ENCODE data around the gene KCNJ3.
A peak's percentile ranks its signal among the peaks of the same experiment; 100 is the strongest.

The KCNJ3 gene

GRCh38 chr2:154698296-154698720, at the start of gene KCNJ3:
Gene KCNJ3, plus strand, starts transcription at chr2:154698695. Its CDS starts 81 bp downstream, at chr2:154698776.
- Histone ChIP-seq H3K9ac (ENCODE audit: insufficient read length) (no peak within 1 kb of the TSS), H3K4me3 (peak within 1 kb of the TSS; percentile 32; the same call in 1 of the 2 replicates), H3K9me3 (ENCODE audit: low read depth, low read length) (no peaks in the 10 kb centered on the region), H3K27ac (no peak within 1 kb of the TSS), H3K36me3 (ENCODE audit: insufficient read depth, low read length) (no peaks in the 10 kb centered on the region)
- no peak for DNase-seq (ENCODE audit: low read depth, low spot score)
- TF ChIP-seq FOXP2 (optimal IDR thresholded peaks at IDR 0.05; ENCODE audit: control extremely low read depth, extremely low read length, insufficient read depth) (no peak), EZH2 (IDR thresholded peaks at IDR 0.05) (no peak), POLR2AphosphoS5 (IDR thresholded peaks at IDR 0.05; ENCODE audit: borderline replicate concordance, low read depth, low read length) (no peak)

GRCh38 chr2:154655499-154655898, 43.0 kb upstream of the KCNJ3 start:
- no peak for DNase-seq (ENCODE audit: low read depth, low spot score)
- no peaks in the 10 kb centered on the region for H3K36me3 ChIP-seq (ENCODE audit: insufficient read depth, low read length)
- H3K9me3 ChIP-seq (ENCODE audit: low read depth, low read length) = no peaks in the 10 kb centered on the region
- H3K9ac ChIP-seq (ENCODE audit: insufficient read length) = no peak overlapping the region
- H3K4me3 ChIP-seq = no peak overlapping the region
- 0 out of 2 replicates have a peak overlapping the region, but pooled peaks have one; percentile 46 for H3K27ac ChIP-seq
- TF ChIP-seq EZH2 (IDR thresholded peaks at IDR 0.05) = no peak
- no peak for TF ChIP-seq FOXP2 (optimal IDR thresholded peaks at IDR 0.05; ENCODE audit: control extremely low read depth, extremely low read length, insufficient read depth)
- TF ChIP-seq POLR2AphosphoS5 (IDR thresholded peaks at IDR 0.05; ENCODE audit: borderline replicate concordance, low read depth, low read length) = no peak

- Histone ChIP-seq H3K27ac (no peak overlapping the region), H3K4me3 (no peak overlapping the region), H3K9me3 (ENCODE audit: low read depth, low read length) (no peaks in the 10 kb centered on the region), H3K36me3 (ENCODE audit: insufficient read depth, low read length) (no peaks in the 10 kb centered on the region), H3K9ac (ENCODE audit: insufficient read length) (no peak overlapping the region)
- DNase-seq (ENCODE audit: low read depth, low spot score) = no peak
- TF ChIP-seq FOXP2 (optimal IDR thresholded peaks at IDR 0.05; ENCODE audit: control extremely low read depth, extremely low read length, insufficient read depth) (no peak), POLR2AphosphoS5 (IDR thresholded peaks at IDR 0.05; ENCODE audit: borderline replicate concordance, low read depth, low read length) (no peak), EZH2 (IDR thresholded peaks at IDR 0.05) (no peak)
Observed at GRCh38 chr2:154658854-154659253, 39.6 kb upstream of the KCNJ3 start.

- TF ChIP-seq FOXP2 (optimal IDR thresholded peaks at IDR 0.05; ENCODE audit: control extremely low read depth, extremely low read length, insufficient read depth) (no peak), EZH2 (IDR thresholded peaks at IDR 0.05) (no peak), POLR2AphosphoS5 (IDR thresholded peaks at IDR 0.05; ENCODE audit: borderline replicate concordance, low read depth, low read length) (no peak)
- no peak for DNase-seq (ENCODE audit: low read depth, low spot score)
- H3K4me3 ChIP-seq = no peak overlapping the region
- no peaks in the 10 kb centered on the region for H3K9me3 ChIP-seq (ENCODE audit: low read depth, low read length)
- no peak overlapping the region for H3K9ac ChIP-seq (ENCODE audit: insufficient read length)
- H3K36me3 ChIP-seq (ENCODE audit: insufficient read depth, low read length) = no peaks in the 10 kb centered on the region
- no peak overlapping the region for H3K27ac ChIP-seq
Observed at GRCh38 chr2:154664248-154664647, 34.2 kb upstream of the KCNJ3 start.

- Histone ChIP-seq H3K27ac (no peak overlapping the region), H3K36me3 (ENCODE audit: insufficient read depth, low read length) (no peaks in the 10 kb centered on the region), H3K9me3 (ENCODE audit: low read depth, low read length) (no peaks in the 10 kb centered on the region), H3K4me3 (no peak overlapping the region), H3K9ac (ENCODE audit: insufficient read length) (no peak overlapping the region)
- no peak for TF ChIP-seq FOXP2 (optimal IDR thresholded peaks at IDR 0.05; ENCODE audit: control extremely low read depth, extremely low read length, insufficient read depth)
- no peak for DNase-seq (ENCODE audit: low read depth, low spot score)
Observed at GRCh38 chr2:154670083-154670482, 28.4 kb upstream of the KCNJ3 start.

GRCh38 chr2:154673694-154674093, 24.8 kb upstream of the KCNJ3 start:
- no peaks in the 10 kb centered on the region for H3K9me3 ChIP-seq (ENCODE audit: low read depth, low read length)
- H3K36me3 ChIP-seq (ENCODE audit: insufficient read depth, low read length) = no peaks in the 10 kb centered on the region
- TF ChIP-seq EZH2 (IDR thresholded peaks at IDR 0.05) = no peak
- no peak for TF ChIP-seq POLR2AphosphoS5 (IDR thresholded peaks at IDR 0.05; ENCODE audit: borderline replicate concordance, low read depth, low read length)
- no peak for TF ChIP-seq FOXP2 (optimal IDR thresholded peaks at IDR 0.05; ENCODE audit: control extremely low read depth, extremely low read length, insufficient read depth)
- H3K9ac ChIP-seq (ENCODE audit: insufficient read length) = no peak overlapping the region
- no peak overlapping the region for H3K4me3 ChIP-seq
- no peak overlapping the region for H3K27ac ChIP-seq
- DNase-seq (ENCODE audit: low read depth, low spot score) = no peak

GRCh38 chr2:154677401-154677800, 21.1 kb upstream of the KCNJ3 start:
- Histone ChIP-seq H3K9ac (ENCODE audit: insufficient read length) (no peak overlapping the region), H3K9me3 (ENCODE audit: low read depth, low read length) (no peaks in the 10 kb centered on the region), H3K4me3 (no peak overlapping the region), H3K27ac (no peak overlapping the region), H3K36me3 (ENCODE audit: insufficient read depth, low read length) (no peaks in the 10 kb centered on the region)
- DNase-seq (ENCODE audit: low read depth, low spot score) = no peak
- no peak for TF ChIP-seq FOXP2 (optimal IDR thresholded peaks at IDR 0.05; ENCODE audit: control extremely low read depth, extremely low read length, insufficient read depth)
- no peak for TF ChIP-seq POLR2AphosphoS5 (IDR thresholded peaks at IDR 0.05; ENCODE audit: borderline replicate concordance, low read depth, low read length)
- no peak for TF ChIP-seq EZH2 (IDR thresholded peaks at IDR 0.05)

- no peaks in the 10 kb centered on the region for H3K9me3 ChIP-seq (ENCODE audit: low read depth, low read length)
- no peak for TF ChIP-seq EZH2 (IDR thresholded peaks at IDR 0.05)
- no peak for TF ChIP-seq POLR2AphosphoS5 (IDR thresholded peaks at IDR 0.05; ENCODE audit: borderline replicate concordance, low read depth, low read length)
- no peak for TF ChIP-seq FOXP2 (optimal IDR thresholded peaks at IDR 0.05; ENCODE audit: control extremely low read depth, extremely low read length, insufficient read depth)
- DNase-seq (ENCODE audit: low read depth, low spot score) = no peak
- no peaks in the 10 kb centered on the region for H3K36me3 ChIP-seq (ENCODE audit: insufficient read depth, low read length)
- H3K27ac ChIP-seq = no peak overlapping the region
- no peak overlapping the region for H3K9ac ChIP-seq (ENCODE audit: insufficient read length)
- H3K4me3 ChIP-seq = no peak overlapping the region
Observed at GRCh38 chr2:154681741-154682140, 16.8 kb upstream of the KCNJ3 start.

GRCh38 chr2:154686162-154686561, 12.3 kb upstream of the KCNJ3 start:
- H3K9ac ChIP-seq (ENCODE audit: insufficient read length) = no peak overlapping the region
- no peak for DNase-seq (ENCODE audit: low read depth, low spot score)
- no peak for TF ChIP-seq FOXP2 (optimal IDR thresholded peaks at IDR 0.05; ENCODE audit: control extremely low read depth, extremely low read length, insufficient read depth)
- TF ChIP-seq EZH2 (IDR thresholded peaks at IDR 0.05) = no peak
- TF ChIP-seq POLR2AphosphoS5 (IDR thresholded peaks at IDR 0.05; ENCODE audit: borderline replicate concordance, low read depth, low read length) = no peak
- no peak overlapping the region for H3K27ac ChIP-seq
- H3K36me3 ChIP-seq (ENCODE audit: insufficient read depth, low read length) = no peaks in the 10 kb centered on the region
- H3K4me3 ChIP-seq = no peak overlapping the region
- no peaks in the 10 kb centered on the region for H3K9me3 ChIP-seq (ENCODE audit: low read depth, low read length)

Data from SK-N-MC (cell line).